Ramos (cell line): ENCODE results near the gene HLA-DQB1.
"Not testable (repeated sequence)": the region's sequence is repeated elsewhere in the genome, so short reads cannot be mapped to it uniquely, and the experiment has no call there.

ENCODE experiments used
- in situ Hi-C: fragments of 300-500 bp; cut with MboI; formaldehyde crosslinking; loops from one replicate; pipeline ENCODE4 v1.14.3; 2022; ENCODE audit warnings: low sequenced_read_pairs; ENCODE audit not compliant: unreplicated experiment

The HLA-DQB1 gene

DNA sequence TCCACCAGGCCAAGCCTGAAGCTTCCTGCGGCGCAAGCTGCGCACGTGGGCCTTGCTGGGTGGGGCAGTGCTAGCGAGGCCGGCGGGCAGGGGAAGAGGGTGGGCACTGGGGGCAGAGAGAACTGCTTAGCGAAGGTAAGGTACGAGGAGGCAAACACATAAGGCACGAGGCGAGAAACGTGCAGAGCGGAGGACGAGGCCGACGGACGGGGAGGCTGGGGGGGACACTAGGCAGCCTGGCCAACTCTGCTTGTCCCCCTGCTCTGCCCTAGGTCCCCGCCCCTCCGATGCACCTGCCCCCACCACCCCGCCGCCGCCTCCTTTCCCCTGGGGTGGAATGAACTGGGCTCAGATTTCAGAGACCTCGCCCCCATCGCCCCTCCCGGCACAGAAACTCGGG is 2.1 kb downstream of the HLA-DQB1 start:
- in situ Hi-C loops: loop anchor here (5.0 kb wide), 1 partner anchor 93 kb away; no protein-coding TSS in a partner anchor

DNA sequence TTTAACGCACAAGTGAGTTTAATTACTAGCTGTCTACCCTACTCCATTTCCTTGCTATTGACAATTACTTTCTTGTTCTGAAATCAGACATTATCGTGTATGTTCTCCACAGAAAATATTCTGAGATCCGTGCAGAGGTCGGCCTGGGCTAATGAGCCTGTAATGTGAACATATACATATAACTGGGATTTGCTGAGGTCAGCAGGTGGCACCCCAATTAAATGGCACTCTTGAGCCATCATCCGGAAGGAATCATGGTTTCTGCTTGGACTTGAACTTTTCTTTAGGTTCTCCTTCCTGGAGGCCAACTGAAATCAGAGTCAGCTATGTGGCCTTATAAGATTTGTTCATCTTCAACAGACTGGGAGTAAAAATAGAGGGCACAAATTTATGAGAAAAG is 3.6 kb downstream of the HLA-DQB1 start:
- in situ Hi-C loops: loop anchor here (5.0 kb wide), 1 partner anchor 94 kb away; no protein-coding TSS in a partner anchor

DNA sequence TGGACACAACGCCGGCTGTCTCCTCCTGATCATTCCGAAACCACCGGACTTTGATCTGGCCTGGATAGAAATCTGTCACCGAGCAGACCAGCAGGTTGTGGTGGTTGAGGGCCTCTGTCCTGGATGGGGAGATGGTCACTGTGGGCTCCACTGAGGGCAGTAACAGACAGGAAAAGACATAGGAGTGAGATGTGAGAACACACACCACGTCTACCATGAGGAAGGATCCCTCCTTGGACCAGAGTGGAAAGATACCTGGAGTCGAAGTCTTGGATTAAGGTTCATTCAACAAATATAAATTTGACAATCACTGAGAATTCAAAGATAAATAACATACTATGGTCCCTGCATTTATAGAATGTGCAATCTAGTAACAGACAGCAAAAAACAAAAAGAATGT is 4.4 kb downstream of the HLA-DQB1 start:
- in situ Hi-C loops: loop anchor here (5.0 kb wide), 1 partner anchor 95 kb away; no protein-coding TSS in a partner anchor

DNA sequence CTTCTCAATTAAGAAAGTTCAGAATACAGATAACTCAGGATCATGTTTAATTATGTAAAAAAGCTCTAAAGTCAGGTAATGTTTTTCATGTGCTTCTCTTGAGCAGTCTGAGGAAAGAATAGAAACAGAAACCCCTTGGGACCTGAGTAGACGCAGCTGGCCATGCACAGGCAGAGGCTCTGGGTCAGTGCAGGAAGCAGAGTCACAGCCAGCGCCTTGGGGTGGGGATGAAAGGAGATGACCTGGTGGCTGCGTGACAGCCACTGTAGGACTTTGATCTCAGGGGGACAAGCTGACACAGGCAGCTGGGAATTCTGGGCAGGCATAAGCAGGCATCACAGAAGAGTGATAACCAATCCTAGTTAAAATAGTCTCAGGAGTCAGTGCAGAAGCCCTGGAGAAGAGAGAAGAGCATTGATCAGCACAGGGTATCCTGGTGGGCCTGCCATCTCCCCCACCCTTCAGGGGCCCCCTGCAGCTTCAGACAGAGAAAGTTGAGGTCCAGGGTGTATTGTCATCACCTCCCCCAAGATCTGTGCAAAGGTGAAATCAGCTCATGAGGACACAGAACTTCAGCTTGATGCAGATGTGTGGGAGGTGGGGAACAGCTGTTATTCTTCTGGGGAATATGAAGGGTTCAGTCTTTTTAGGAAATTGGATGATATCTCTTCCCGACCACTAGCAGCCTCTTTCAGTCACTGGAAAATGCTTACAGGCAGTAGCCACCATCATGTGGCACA is 6.4 kb downstream of the HLA-DQB1 start:
- in situ Hi-C loops: loop anchor here (5.0 kb wide), 1 partner anchor 97 kb away; no protein-coding TSS in a partner anchor

DNA sequence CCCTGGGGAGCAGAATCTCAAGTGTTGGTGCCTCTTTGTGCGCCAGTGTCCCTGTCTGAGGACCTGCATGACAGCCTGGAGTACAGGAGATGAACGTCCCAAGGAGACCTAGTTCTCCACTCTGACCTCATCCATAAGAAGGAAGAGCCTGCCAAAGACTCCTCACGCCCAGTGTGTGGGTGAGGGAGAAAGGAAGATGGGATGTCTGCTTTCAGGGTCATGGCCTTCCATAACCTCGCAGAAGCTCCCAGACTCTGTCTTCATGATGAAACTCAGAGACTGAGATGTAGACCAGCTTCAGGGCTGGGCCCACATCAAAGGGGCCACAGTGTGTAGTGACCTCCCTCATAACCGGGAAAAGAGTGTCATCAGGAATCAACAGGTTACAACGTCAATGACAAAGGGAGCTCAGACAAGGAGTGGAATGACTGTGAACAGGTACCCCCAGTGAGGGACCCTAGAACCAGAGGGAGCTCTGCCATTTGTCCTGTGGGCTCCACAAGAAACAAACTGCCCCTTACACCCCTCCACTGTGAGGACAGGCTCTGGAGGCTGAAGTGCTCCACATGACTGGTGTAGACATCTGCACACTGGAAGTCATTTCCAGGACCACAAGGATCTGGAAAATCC is 8.1 kb downstream of the HLA-DQB1 start:
- in situ Hi-C loops: no loop called here

DNA sequence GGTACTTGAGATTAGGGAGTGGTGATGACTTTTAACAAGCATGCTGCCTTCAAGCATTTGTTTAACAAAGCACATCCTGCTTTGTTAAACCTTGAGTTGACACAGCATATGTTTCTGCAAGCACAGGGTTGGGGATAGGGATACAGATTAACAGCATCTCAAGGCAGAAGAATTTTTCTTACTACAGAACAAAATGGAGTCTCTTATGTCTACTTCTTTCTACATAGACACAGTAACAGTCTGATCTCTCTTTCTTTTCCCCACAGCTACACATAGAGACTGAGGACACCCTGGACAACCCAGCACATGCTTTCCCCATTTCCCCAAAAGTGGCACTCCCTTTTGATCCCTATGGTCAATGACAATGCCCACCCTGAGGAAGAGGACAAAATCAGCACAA is 8.6 kb downstream of the HLA-DQB1 start:
- in situ Hi-C loops: not testable (repeated sequence)

DNA sequence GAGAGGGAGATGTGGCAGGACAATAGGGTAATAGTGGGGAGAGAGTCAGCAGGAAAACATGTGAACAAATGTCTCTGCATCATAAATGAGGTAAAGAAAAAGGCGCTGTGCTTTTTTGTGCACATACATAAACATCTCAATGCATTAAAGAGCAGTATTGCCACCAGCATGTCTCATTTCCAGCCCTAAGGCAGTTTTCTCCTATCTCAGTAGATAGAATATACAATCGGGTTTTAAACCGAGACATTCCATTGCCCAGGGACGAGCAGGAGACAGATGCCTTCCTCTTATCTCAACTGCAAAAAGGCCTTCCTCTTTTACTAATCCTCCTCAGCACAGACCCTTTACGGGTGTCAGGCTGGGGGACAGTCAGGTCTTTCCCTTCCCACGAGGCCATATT is 9.1 kb downstream of the HLA-DQB1 start:
- in situ Hi-C loops: not testable (repeated sequence)

DNA sequence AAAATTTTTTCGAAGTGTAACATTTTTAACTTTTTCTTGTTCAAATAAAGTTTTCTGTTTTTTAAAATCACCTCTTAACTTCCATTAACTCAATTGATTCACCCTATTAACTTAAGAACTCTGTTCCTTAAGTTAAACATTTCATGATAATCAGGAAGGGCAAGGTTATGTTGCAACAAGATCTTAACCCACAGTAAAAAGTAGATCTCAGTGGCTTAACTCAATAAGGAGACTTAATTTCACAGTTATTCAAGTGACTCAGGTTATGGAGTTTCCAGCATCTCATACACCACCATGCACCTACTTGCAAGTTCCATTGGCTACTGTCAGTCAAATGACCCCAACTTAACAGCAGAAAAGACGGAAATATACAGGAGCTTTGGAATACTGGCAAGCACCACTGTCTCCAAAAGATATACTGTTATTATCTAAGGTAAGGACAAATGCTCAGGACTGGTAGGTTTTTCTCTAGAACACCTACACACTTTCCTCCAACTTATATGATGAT is 11.2 kb downstream of the HLA-DQB1 start:
- in situ Hi-C loops: no loop called here

DNA sequence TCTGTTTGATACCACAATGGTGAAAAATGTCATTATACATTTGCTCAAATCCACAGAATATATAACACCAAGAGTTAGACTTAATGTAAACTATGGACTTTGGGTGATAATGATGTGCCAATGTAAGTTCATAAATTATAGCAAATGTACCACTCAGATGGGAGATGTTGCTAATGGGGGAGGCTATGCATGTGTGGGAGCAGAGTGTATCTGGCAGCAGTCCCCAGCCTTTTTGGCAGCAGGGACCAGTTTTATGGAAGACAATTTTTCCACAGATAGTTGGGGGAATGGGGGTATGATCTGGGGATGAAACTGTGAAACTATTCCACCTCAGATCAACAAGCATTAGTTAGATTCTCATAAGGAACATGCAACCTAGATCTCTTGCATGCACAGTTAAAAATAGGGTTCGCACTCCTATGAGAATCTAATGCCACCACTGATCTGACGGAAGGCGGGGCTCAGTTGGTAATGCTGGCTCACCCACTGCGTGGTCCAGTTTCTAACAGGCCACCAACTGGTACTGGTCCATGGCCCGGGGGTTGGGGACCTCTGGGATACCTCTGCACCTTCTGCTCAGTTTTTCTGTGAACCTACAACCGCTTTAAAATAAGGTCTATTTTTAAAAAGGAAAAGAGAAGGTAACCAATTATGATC is 21.3 kb downstream of the HLA-DQB1 start:
- in situ Hi-C loops: no loop called here

DNA sequence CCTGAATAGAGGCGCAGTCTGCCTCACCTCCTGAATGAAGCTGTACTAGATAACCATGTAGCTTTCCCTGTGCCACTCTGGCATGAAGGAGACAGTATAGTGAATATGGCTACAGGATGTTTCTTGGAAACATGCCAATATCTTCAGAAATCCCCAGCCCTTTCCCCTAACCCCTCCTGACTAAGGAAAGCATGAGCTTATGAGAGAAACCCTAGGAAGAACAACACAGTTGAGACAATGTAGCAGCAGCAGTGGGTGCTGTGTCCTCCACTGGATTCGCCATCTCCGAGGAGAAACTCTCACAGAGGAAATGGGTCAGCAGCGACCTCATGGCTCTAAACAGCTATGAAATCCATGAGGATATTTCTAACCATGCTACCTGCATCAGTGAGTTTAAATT is 22.6 kb downstream of the HLA-DQB1 start:
- in situ Hi-C loops: loop anchor here (5.0 kb wide), 1 partner anchor 103 kb away; no protein-coding TSS in a partner anchor

DNA sequence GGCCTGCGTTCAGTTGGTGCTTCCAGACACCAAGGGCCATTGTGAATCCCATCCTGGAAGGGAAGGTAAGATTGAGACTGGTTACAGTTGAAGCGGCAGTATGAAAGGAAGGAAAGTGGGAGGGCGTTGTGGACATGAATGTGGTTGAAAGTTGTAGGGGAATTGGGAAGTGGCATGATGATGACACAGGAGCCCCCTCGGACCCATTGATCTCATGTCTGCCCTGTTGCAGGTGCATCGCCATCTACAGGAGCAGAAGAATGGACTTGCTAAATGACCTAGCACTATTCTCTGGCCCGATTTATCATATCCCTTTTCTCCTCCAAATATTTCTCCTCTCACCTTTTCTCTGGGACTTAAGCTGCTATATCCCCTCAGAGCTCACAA is 23.7 kb downstream of the HLA-DQB1 start:
- in situ Hi-C loops: loop anchor here (5.0 kb wide), 1 partner anchor 105 kb away; no protein-coding TSS in a partner anchor

DNA sequence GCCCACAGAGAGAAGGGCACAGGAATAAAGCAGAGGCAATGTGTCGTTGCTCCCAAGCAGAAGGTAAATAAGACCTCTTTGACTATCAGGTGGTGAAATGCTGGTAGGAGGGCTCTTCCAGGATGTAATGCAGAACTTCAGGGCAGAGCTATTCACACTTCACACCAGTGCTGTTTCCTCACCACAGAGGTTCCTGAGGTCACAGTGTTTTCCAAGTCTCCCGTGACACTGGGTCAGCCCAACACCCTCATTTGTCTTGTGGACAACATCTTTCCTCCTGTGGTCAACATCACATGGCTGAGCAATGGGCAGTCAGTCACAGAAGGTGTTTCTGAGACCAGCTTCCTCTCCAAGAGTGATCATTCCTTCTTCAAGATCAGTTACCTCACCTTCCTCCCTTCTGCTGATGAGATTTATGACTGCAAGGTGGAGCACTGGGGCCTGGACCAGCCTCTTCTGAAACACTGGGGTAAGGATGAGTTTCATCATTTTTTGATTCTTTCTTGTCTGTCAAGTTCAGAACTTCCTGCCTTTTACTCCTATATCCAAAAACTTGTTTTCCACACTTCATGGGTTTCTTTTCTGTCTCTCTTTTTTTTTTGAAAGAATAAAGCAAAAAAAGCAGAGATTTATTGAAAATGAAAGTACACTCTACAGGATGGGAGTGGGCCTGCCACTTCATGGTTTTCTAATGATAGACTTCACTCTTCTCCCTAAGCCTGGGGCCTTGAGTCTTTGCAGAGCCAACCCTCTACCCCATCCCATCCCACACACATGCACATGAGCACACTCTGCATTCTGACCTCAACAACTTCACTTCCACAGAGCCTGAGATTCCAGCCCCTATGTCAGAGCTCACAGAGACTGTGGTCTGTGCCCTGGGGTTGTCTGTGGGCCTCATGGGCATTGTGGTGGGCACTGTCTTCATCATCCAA is 24.4 kb downstream of the HLA-DQB1 start:
- in situ Hi-C loops: loop anchor here (5.0 kb wide), 1 partner anchor 105 kb away; no protein-coding TSS in a partner anchor

DNA sequence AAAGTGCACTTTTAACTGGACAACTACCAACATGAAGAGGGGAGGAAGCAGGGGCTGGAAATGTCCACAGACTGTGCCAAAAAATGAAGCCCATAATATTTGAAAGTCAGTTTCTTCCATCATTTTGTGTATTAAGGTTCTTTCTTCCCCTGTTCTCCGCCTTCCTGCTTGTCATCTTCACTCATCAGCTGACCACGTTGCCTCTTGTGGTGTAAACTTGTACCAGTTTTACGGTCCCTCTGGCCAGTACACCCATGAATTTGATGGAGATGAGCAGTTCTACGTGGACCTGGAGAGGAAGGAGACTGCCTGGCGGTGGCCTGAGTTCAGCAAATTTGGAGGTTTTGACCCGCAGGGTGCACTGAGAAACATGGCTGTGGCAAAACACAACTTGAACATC is 25.3 kb downstream of the HLA-DQB1 start:
- in situ Hi-C loops: loop anchor here (5.0 kb wide), 1 partner anchor 106 kb away; no protein-coding TSS in a partner anchor

DNA sequence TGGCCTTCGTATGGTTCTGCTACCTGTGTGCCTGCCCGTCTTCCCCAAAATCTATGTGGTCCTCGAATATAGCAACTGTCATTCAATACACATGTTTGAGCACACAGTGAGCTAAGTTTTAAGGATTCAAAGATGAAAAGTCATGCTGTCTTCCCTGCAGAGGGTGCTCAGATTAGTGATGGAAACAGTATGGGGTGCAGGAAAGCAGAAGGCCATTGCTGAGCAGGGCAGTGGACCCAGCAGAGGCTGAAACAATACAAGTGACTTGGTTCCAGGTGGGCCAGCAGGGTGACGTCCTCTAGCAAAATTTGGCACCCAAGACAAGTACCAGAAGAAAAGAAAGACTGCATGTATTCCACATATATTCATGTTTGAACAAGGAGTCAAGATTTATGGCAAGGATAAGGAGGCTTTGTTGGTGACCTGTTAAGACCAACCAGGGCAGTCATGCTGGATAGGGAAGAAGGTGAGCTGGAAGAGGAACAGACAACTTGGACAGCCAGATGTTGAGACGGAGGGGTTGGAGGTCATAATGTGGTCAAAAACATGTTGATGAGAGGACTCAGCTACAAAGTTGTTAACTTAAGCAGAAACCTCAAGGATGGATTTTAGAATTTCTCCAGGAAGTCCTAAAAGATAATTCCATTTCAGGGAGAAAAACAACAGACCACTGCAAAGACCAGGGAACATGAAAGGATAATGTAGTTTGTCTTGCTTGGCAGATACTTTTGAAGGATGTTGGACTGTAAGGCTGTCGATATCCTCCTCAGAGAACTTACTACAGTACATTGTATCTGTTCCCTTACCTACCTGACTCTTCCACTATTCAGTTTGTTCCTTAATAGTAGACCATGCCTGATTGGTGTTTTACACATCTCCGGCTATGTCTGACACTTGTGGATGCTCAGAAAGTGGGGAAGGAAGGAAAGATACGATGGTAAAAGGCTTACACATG is 26.7 kb downstream of the HLA-DQB1 start:
- in situ Hi-C loops: loop anchor here (5.0 kb wide), 1 partner anchor 108 kb away; no protein-coding TSS in a partner anchor

DNA sequence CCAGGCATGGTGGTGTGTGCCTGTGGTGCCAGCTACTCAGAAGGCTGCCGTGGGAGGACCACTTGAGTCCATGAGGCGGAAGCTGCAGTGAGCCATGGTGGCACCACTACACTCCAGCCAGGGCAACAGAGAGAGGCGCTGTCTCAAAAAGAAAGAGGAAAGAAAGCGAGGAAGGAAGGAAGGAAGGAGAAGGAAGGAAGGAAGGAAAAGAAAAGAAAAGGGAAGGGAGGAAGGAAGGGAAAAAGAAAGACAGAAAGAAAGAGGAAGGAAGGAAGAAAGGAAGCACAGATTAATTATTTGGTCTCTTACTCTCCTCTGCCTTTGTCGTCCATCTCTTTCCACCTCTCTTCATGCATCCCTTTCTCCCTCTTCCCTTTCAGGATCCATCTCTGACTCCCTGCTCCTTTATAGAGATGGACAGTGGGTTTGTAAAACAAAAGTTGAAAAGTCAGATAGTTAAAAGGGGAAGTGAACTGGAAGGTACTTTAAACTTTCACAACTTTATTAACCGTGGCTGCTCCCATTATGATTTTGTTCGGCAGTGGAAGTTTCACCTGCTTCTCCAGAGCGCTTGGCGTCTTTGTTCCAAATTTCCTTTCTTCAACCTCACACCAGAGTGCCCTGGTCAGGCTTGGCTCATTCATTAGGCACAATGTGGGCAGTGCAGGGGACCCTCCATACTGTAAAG is 27.8 kb downstream of the HLA-DQB1 start:
- in situ Hi-C loops: no loop called here

DNA sequence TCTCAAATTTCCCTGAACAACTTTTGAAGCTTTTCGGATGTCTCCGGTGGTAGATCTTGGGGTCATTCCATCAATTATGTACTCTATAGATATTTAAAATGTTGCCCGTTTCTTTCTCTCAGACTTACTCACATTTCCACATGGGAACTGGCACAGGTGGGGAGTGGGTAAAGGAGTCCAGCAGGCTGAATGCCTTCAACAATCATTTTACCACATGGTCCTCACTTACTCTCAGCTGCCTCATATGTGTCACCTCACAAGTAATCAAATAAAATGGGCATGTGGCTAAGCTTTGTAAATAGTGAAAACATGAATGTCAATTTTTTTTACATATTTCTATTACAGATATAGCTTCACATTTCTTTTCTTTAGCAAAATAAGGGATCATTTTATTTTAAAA is 28.6 kb downstream of the HLA-DQB1 start:
- in situ Hi-C loops: no loop called here

DNA sequence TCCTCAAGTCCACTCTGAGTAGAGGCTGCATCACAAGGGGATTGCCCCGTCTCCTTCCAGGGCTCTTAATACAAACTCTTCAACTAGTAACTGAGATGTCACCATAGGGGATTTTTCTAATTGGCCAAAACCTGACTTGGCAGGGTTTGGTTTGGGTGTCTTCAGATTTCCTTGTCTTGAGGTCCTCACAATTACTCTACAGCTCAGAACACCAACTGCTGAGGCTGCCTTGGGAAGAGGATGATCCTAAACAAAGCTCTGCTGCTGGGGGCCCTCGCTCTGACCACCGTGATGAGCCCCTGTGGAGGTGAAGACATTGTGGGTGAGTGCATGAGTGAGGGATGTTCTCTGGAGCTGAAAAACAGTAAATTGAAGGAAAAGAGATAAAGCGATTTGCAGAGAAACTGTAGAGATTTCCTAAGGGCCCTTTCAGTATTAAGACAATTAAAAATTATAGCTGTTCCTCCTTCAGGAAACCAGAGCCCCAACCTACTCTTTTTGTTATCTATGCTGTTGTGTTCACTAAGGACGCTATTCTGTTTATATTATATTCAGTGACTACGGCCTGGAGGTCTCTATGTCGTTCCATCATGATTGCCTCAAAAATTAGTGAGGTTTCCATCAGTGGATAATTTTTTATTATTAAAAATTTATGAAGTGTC is 29.1 kb downstream of the HLA-DQB1 start, which contains the start of gene HLA-DQA1:
Gene HLA-DQA1 (plus strand): TSS at position 188 of the 662 bp plus-strand sequence. CDS start 53 bp downstream, at position 241.
- in situ Hi-C loops: no loop called here
